H9 (cell line): ENCODE results near the gene SMYD1. TPM values are rescaled to one million over a fixed set of nuclear protein-coding genes. Genes with fewer than 3 reads are reported as not detected.

Experiments used
- DNase-seq: peaks from one replicate; pipeline ENCODE4 v3.0.0-alpha.2; 2017
- H2AFZ ChIP-seq: one replicate; pipeline ENCODE4 v1.6.1; 2013; ENCODE audit warnings: mild to moderate bottlenecking, low read length, control low read depth, moderate library complexity
- H2AK5ac ChIP-seq: 2 replicates; pipeline ENCODE4 v1.6.1; 2013; ENCODE audit warnings: low read length, control low read depth, mixed read lengths; ENCODE audit not compliant: insufficient read length
- H2BK120ac ChIP-seq: one replicate; pipeline ENCODE4 v1.6.1; 2013; ENCODE audit warnings: low read depth, mild to moderate bottlenecking, low read length, control low read depth, inconsistent platforms; ENCODE audit not compliant: poor library complexity, severe bottlenecking
- H2BK12ac ChIP-seq: 2 replicates; pipeline ENCODE4 v1.6.1; 2013; ENCODE audit warnings: low read length, control low read depth, mixed read lengths, low read depth; ENCODE audit not compliant: insufficient read length
- H2BK15ac ChIP-seq: 2 replicates; pipeline ENCODE4 v1.6.1; 2013; ENCODE audit warnings: low read depth, low read length, control low read depth
- H2BK20ac ChIP-seq: one replicate; pipeline ENCODE4 v1.6.1; 2013; ENCODE audit warnings: low read depth, mild to moderate bottlenecking, low read length, control low read depth, inconsistent platforms; ENCODE audit not compliant: poor library complexity, severe bottlenecking
- H2BK5ac ChIP-seq: 2 replicates; pipeline ENCODE4 v1.6.1; 2013; ENCODE audit warnings: low read length, control low read depth, mixed read lengths; ENCODE audit not compliant: insufficient read length
- H3K14ac ChIP-seq: 2 replicates; pipeline ENCODE4 v1.6.1; 2013; ENCODE audit warnings: low read length, control low read depth; ENCODE audit not compliant: insufficient read depth
- H3K18ac ChIP-seq: 2 replicates; pipeline ENCODE4 v1.6.1; 2013; ENCODE audit warnings: low read depth, mild to moderate bottlenecking, mixed read lengths, low read length, control low read depth; ENCODE audit not compliant: insufficient read length
- H3K23ac ChIP-seq: 2 replicates; pipeline ENCODE4 v1.6.1; 2013; ENCODE audit warnings: low read length, control low read depth, mixed read lengths, low read depth; ENCODE audit not compliant: insufficient read length
- H3K23me2 ChIP-seq: 2 replicates; pipeline ENCODE4 v1.6.1; 2013; ENCODE audit warnings: low read depth, mild to moderate bottlenecking, mixed read lengths, low read length, control low read depth; ENCODE audit not compliant: insufficient read length, poor library complexity, severe bottlenecking
- H3K27ac ChIP-seq: 2 replicates; pipeline ENCODE4 v1.5.1; 2013; ENCODE audit warnings: low read length, control low read depth, mixed read lengths, low read depth; ENCODE audit not compliant: insufficient read length
- H3K27me3 ChIP-seq: 2 replicates; pipeline ENCODE4 v1.6.1; 2013; ENCODE audit warnings: low read length, control low read depth, inconsistent platforms; ENCODE audit not compliant: insufficient read depth
- H3K4ac ChIP-seq: 2 replicates; pipeline ENCODE4 v1.6.1; 2013; ENCODE audit warnings: low read depth, mild to moderate bottlenecking, control low read depth, inconsistent platforms, low read length, moderate library complexity
- H3K4me1 ChIP-seq: 2 replicates; pipeline ENCODE4 v1.6.1; 2013; ENCODE audit warnings: low read length, control low read depth, inconsistent platforms; ENCODE audit not compliant: insufficient read depth
- H3K4me2 ChIP-seq: 2 replicates; pipeline ENCODE4 v1.6.1; 2013; ENCODE audit warnings: low read length, control low read depth, mixed read lengths; ENCODE audit not compliant: insufficient read length, insufficient read depth
- H3K56ac ChIP-seq: 2 replicates; pipeline ENCODE4 v1.6.1; 2013; ENCODE audit warnings: low read depth, mild to moderate bottlenecking, mixed read lengths, low read length, control low read depth; ENCODE audit not compliant: insufficient read length
- H3K79me1 ChIP-seq: 2 replicates; pipeline ENCODE4 v1.6.1; 2013; ENCODE audit warnings: low read depth, mild to moderate bottlenecking, moderate library complexity, low read length, control low read depth, inconsistent platforms; ENCODE audit not compliant: insufficient read depth, poor library complexity, severe bottlenecking
- H3K79me2 ChIP-seq: 2 replicates; pipeline ENCODE4 v1.6.1; 2013; ENCODE audit warnings: low read length, control low read depth, inconsistent platforms; ENCODE audit not compliant: insufficient read depth
- H3K9ac ChIP-seq: 2 replicates; pipeline ENCODE4 v1.6.1; 2013; ENCODE audit warnings: low read length, control low read depth, mixed read lengths; ENCODE audit not compliant: insufficient read length; ENCODE audit errors: extremely low read depth
- H3K9me3 ChIP-seq: one replicate; pipeline ENCODE4 v1.6.1; 2013; ENCODE audit warnings: low read depth, low read length, inconsistent platforms; ENCODE audit not compliant: control insufficient read depth
- H3T11ph ChIP-seq: one replicate; pipeline ENCODE4 v1.6.1; 2013; ENCODE audit warnings: mild to moderate bottlenecking, low read length, control low read depth, inconsistent platforms
- H4K20me1 ChIP-seq: one replicate; pipeline ENCODE4 v1.6.1; 2013; ENCODE audit not compliant: control insufficient read depth, insufficient read length, insufficient read depth
- H4K5ac ChIP-seq: 2 replicates; pipeline ENCODE4 v1.6.1; 2013; ENCODE audit warnings: low read depth, mild to moderate bottlenecking, mixed read lengths, low read length, control low read depth; ENCODE audit not compliant: insufficient read length
- H4K8ac ChIP-seq: replicated peaks from 2 replicates; pipeline ENCODE4 v1.6.1; 2013; ENCODE audit warnings: low read length, control low read depth, mixed read lengths, low read depth; ENCODE audit not compliant: insufficient read length
- H4K91ac ChIP-seq: 2 replicates; pipeline ENCODE4 v1.6.1; 2013; ENCODE audit warnings: low read depth, mild to moderate bottlenecking, moderate library complexity, mixed read lengths, low read length, control low read depth; ENCODE audit not compliant: insufficient read length
- H3K27ac Mint-ChIP-seq, 3 experiments: 2 replicates in 2 of 3; 3 replicates in 1 of 3; pipeline ENCODE4 v1.8.0; 2020 to 2021; ENCODE audit warnings: mixed read lengths in 3 of 3, mild to moderate bottlenecking in 1 of 3, moderate library complexity in 1 of 3
- H3K27me3 Mint-ChIP-seq: 2 replicates; pipeline ENCODE4 v1.8.0; 2021; ENCODE audit warnings: low read depth, mild to moderate bottlenecking, moderate library complexity, mixed read lengths
- H3K36me3 Mint-ChIP-seq, 3 experiments: 2 replicates in 2 of 3; 3 replicates in 1 of 3; pipeline ENCODE4 v1.8.0; 2020 to 2021; ENCODE audit warnings: low read depth in 3 of 3, mixed read lengths in 3 of 3; ENCODE audit not compliant: insufficient read depth in 1 of 3
- H3K4me1 Mint-ChIP-seq, 2 experiments: 2 replicates each; pipeline ENCODE4 v1.8.0; 2020; ENCODE audit warnings: mixed read lengths in 2 of 2
- H3K4me3 Mint-ChIP-seq, 2 experiments: 2 replicates in 1 of 2; 3 replicates in 1 of 2; pipeline ENCODE4 v1.8.0; 2020 to 2021; ENCODE audit warnings: mild to moderate bottlenecking in 2 of 2, mixed read lengths in 2 of 2, moderate library complexity in 1 of 2
- H3K9me3 Mint-ChIP-seq, 2 experiments: 2 replicates in 1 of 2; 3 replicates in 1 of 2; pipeline ENCODE4 v1.8.0; 2020; ENCODE audit warnings: mild to moderate bottlenecking in 2 of 2, mixed read lengths in 2 of 2, moderate library complexity in 1 of 2
- WGBS: extraction: QIAGEN DNeasy Blood & Tissue Kit; methylation state at CpG from one replicate; pipeline ENCODE4 v1.1.7; 2013; ENCODE audit warnings: missing lambda C conversion rate, low lambda C conversion rate, mixed read lengths; ENCODE audit not compliant: insufficient read length; ENCODE audit errors: extremely low coverage; 5-methylcytosine and 5-hydroxymethylcytosine counted together
- total RNA-seq: library from RNA; stranded (reverse); gene quantifications from 2 replicates; pipeline ENCODE4 v1.2.1, GENCODE V29; 2021
- TF ChIP-seq, protein P1 (sequence below): fragments of 200-600 bp; sonication (generic); conservative IDR thresholded peaks from 3 replicates; pipeline ENCODE4 v1.8.0; 2021; ENCODE audit warnings: antibody characterized with exemption, mild to moderate bottlenecking

SMYD1 gene
- total RNA-seq, 1 experiment from 2014 or later, result not detected

DNA sequence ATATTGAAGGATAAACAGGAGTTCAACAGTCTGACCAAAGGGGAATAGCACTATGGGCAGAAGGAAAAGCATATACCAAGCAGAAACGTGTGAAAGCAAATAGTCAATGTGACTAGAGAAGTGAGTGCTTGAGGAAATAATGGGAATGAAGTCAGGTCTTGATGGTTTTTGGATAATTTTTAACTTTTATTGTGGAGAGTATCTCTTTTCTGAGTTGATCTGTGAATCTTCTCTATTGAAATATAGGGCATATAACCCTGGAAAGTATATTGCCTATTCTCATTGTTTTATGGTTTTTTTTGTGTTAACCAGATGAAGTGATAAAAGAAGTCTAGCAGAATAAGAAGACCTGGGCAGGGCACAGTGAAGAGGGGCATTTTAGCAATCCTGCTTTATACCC lies 76.6 kb downstream of the SMYD1 start:
- Histone ChIP-seq H3K27ac (no peak overlapping the region), H3K4ac (no peak overlapping the region), H4K8ac (no peak overlapping the region), H2BK5ac (no peak overlapping the region), H3K4me2 (no peak overlapping the region), H3K23ac (no peak overlapping the region), H2AFZ (no peak overlapping the region), H4K20me1 (no peaks in the 10 kb centered on the region), H3K23me2 (no peaks in the 10 kb centered on the region), H4K5ac (no peak overlapping the region), H3K79me1 (no peaks in the 10 kb centered on the region), H2BK15ac (no peak overlapping the region), H3T11ph (no peak overlapping the region), H2BK120ac (no peak overlapping the region), H3K27me3 (no peaks in the 10 kb centered on the region), H3K9ac (no peak overlapping the region), H3K79me2 (no peaks in the 10 kb centered on the region), H3K9me3 (no peaks in the 10 kb centered on the region), H2AK5ac (no peak overlapping the region), H3K56ac (no peak overlapping the region), H2BK12ac (no peak overlapping the region), H2BK20ac (no peak overlapping the region), H3K18ac (no peak overlapping the region), H3K4me1 (no peaks in the 10 kb centered on the region), H4K91ac (no peak overlapping the region), H3K14ac (no peak overlapping the region)
- Mint-ChIP-seq H3K27me3 (peaks cover 14% of the 10 kb centered on the region), H3K9me3 (peaks cover 11 to 15% of the 10 kb centered on the region in 2 experiments), H3K4me3 (no peak overlapping the region), H3K4me1 (no peaks in the 10 kb centered on the region), H3K27ac (no peak overlapping the region), H3K36me3 (peaks cover 1 to 10% (median 2%) of the 10 kb centered on the region in 3 experiments; a peak in 5 of 7 replicates)
- TF ChIP-seq, protein P1, sequence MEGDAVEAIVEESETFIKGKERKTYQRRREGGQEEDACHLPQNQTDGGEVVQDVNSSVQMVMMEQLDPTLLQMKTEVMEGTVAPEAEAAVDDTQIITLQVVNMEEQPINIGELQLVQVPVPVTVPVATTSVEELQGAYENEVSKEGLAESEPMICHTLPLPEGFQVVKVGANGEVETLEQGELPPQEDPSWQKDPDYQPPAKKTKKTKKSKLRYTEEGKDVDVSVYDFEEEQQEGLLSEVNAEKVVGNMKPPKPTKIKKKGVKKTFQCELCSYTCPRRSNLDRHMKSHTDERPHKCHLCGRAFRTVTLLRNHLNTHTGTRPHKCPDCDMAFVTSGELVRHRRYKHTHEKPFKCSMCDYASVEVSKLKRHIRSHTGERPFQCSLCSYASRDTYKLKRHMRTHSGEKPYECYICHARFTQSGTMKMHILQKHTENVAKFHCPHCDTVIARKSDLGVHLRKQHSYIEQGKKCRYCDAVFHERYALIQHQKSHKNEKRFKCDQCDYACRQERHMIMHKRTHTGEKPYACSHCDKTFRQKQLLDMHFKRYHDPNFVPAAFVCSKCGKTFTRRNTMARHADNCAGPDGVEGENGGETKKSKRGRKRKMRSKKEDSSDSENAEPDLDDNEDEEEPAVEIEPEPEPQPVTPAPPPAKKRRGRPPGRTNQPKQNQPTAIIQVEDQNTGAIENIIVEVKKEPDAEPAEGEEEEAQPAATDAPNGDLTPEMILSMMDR, result no peak
- no peak for DNase-seq
- no CpG with 5 or more reads among the region's 1 CpG for WGBS
